ENCODE data around the gene WARS2.
"Not testable (repeated sequence)": the region's sequence is repeated elsewhere in the genome, so short reads cannot be mapped to it uniquely, and the experiment has no call there.

WARS2 gene

DNA sequence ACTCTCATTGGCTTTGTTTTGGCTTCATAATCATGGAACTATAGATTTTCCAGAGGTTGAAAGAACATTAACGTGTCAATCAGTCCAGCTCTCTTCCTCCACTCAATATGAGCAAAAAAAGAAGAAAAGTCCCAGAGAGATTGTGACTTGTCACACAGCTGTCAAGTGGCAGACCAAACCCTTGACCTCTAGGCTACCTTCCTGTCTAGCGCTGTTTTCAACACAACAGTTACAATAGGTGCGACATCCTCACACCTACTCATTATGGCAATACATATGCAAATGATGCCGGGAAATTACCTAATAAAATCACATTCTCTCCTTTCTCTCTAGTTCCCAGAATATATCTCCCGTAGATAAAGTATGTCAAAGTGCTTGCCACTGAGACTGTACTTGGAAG, 1.1 kb downstream of the WARS2 start:
- peak; percentile 58 for DNase-seq (ENCODE audit: low spot score)

DNA sequence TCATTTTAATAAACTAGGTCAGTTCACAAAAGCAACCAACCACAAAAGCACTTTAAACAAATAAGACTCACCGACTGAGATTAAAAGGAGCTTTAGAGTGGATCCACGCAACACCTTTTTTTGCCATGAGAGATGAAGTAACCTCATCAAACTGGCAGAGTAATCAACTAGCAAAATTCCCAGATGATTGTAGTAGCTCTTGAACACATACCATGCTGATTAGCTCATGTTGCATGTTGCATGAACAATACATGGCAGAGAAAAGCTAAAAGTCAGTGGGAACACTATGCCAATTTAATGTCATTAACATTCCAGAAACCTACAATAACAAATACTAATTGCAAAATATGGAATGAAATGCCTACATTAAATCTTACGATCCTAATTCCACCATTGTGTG, 4.1 kb downstream of the WARS2 start:
- no peak for DNase-seq (ENCODE audit: low spot score)

DNA sequence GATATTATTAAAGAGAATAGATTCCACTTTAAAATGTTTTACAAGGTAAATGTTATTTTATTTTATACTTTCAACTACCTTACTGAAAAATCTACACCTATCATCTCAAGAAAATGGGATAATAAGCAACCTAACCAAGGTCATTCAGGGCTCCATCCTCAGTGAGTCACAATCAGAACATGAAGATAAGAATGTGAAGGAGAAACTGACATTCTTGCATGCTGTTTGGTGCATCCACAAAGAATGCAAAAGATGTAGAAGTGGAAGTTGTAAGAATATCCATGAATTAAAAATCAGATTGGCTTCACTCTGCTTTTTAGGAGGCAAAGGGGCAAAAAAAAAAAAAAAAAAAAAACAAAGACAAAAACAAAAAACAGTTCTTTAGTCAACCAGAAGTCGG, 6.5 kb downstream of the WARS2 start:
- DNase-seq (ENCODE audit: low spot score), result no peak

DNA sequence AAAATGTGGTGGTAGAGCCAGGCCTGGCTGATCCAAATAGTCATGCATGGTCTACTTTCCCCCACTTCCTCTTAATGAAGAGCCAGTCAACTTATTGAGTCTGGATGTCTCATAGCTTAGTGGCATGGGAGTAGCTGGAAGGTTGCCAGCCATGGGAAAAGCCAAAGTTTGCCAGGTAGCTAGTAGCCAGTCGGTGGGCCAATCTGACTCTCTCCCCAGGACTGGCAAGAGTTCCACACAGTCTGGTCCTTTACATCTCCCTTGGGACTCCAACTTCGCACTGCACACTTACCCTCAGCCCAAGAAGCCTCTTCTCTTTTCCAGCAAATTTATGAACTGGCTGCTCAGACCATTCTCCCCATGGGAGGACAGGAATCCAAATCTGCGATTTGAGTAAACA, 8.3 kb downstream of the WARS2 start:
- DNase-seq (ENCODE audit: low spot score), result no peak

DNA sequence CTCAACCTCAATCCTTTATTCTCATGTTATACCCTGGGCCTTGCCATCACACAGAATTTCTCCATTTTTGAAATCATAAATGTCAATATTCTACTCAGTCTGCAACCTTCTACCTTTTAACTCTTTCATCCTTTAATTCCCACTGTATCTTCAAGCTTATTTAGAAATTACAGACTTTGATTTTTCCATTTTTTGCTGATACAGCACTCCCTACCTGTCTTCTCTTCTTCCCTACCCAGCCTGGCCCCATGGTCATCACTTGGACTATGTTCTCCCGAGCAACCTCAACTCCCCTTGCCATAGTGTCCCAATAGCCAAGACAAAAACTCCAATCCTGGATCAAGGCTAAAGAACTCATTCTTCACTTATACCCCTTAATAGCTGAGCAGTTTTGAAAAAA, 14.6 kb downstream of the WARS2 start:
- no peak for DNase-seq (ENCODE audit: low spot score)

DNA sequence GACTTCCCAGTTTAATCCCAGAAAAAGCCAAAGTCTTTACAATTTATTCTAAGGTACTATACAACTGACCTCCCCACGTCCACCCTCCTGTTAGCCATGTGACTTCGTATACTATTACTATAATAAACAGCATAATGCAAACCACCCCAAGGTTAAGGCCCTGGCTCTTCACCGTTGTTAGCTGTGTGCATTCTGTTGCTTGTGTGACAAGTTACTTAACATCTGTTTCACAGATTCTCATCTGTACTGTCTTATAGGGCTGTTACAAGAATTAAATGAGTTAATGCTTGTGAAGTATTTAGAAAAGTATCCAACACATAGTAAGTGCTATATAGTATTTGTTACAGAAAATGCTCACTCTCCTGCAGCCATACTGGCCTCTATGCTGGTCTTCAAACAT, 15.7 kb downstream of the WARS2 start:
- no peak for DNase-seq (ENCODE audit: low spot score)

DNA sequence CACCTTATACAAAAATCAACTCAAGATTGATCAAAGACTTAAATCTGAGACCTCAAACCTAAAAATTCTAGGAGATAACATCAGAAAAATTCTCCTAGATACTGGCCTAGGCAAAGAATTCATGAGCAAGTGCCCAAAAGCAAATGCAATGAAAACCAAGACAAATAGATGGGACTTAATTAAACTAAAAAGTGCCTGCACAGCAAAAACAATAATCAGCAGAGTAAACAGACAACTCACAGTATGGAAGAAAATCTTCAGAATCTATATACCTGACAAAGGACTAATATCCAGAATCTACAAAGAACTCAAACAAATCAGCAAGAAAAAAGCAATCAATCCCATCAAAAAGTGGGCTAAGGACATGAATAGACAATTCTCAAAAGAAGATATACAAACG, 18.6 kb downstream of the WARS2 start:
- DNase-seq (ENCODE audit: low spot score), result not testable (repeated sequence)

DNA sequence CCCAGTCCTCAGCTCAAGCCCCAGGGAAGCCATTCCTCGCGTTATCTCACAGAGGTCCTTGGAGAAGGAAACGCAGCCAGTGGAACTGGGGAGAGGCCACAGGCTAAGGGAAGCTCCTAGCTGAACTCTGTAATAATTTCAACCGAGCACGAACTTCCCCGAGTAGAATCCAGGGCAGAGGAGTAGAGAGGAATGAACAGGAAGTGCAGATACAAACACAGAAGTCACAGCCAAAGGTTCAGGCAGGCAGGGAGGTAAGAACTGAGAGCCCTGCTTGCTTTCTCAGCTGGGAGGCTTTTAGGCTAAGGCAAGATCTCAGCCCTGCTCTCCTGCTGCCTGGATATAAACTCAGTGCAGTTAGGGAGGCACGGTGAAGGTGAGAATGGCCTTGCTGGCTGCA, 23.7 kb downstream of the WARS2 start:
- no peak for DNase-seq (ENCODE audit: low spot score)

DNA sequence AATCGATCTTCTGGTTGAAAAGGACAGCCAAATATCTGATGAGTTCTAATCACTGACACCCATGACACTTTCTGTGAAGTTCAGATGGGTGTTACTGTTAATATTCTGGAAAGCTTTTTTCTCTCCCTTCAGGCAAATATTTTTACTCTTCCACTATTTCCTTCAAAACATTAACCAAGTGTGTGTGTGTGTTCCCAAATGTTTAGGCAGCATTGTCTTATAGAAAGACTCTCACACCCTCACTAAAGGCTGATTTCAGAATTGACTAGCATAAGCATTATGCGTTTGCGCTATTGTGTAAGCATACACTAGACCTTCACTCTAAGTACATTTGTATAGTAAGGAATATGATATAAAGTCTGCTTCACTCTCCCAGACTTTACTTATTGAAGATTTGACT, 24.7 kb downstream of the WARS2 start:
- DNase-seq (ENCODE audit: low spot score), result no peak

DNA sequence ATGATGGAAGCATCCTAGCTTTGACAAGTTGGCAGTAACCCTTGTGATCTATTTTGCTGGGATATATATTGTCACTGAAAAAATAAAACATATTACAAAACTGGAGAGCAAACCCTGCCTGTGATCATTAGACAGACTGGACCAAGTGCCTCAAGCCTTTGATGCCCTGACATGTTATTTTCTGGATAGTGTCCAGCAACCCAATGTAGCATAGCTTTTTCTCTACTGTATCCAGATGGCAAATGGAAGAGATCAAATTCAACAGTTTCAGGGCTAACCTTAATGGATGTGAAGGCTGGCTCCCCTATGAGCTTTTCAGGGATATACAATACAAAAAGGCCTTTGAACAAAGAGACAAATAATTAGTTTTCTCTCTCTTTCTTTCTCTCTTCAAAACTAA, 25.1 kb downstream of the WARS2 start:
- no peak for DNase-seq (ENCODE audit: low spot score)

DNA sequence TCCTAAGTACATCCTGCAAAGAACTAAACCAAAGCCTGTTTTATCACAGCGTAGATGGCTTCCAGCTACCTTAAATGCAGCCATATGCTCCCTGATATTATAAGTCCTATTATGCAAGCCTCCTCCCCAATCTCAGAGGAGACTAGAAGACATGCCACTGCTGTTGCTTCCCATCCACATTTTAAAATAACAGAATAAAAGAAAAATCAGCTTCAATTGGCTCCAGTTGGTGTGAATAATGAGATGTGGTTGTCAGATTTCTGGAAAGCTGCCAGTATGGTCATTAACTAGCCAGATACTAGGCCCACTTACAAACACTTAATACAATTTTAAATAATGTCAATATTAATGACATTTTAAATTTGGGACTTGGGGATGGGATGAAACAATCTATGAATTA, 25.7 kb downstream of the WARS2 start:
- no peak for DNase-seq (ENCODE audit: low spot score)

DNA sequence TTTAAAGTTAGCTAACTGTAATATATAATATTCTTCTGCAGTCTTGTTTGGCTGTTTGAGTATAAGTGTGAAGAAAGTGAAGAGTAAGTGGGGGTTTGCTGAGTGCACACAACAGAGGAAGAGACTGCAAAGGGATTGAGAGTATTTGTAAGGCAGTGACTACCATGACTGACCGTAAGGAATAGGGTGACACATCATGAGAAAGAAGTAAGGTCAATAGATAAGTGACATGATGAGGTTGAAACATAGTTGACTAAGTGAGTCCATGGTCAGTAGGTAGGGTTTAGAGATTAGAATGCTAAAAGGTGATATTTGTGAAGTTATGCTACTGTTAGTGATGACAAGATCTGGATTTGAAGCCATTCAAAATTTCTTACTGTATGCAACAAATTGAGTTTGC, 27.7 kb downstream of the WARS2 start:
- DNase-seq (ENCODE audit: low spot score), result no peak

DNA sequence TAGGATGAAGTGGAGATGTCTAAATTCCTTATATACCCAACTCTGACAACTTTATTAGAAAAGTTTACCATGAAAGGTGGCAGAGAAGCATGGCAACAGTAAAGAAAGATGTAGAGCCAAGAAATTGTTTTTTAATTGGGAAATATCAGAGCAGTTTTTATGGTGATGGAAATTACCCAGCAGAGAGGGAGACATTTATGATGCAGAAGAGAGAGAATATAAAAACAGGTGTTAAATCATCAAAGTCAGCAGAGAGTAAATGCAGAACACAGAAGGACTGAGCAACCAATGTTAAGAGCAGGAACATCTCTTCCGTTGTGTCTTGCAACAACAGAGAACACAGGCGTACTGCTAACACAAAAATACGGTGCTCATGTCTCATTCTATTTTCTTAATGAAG, 28.2 kb downstream of the WARS2 start:
- DNase-seq (ENCODE audit: low spot score), result no peak

DNA sequence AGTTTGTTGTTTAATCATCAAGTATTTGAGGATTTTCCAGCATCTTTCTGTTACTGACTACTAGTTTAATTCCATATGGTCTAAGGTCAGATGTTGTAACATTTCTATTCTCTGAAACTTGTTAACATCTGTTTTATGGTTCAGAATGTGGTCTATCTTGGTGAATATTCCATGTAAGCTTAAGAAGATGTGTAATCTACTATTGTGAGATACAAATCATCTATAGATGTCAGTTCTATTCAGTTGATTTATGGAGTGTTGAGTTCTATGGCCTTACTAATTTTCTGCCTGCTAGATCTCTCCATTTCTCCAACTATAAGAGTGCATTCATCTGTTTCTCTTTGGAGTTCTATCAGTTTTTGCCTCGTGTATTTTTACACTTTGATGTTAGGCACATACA, 31.5 kb downstream of the WARS2 start:
- DNase-seq (ENCODE audit: low spot score), result no peak

DNA sequence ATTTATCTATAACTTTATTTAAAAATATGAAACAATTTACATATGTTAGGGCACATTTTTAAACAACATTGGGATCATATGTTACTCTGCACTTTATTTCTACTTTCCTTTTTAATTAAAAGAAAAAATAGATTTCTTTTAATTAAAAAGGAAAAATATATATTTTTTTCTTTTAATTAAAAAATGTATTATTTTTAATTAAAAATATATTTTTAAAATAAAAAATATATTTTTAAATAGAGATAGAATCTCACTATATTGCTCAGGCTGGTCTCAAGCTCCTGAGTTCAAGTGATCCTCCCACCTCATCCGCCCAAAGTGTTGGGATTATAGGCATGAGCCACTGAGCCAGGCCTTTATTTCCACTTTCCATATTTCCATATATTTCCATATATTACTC, 36.7 kb downstream of the WARS2 start:
- no peak for DNase-seq (ENCODE audit: low spot score)

DNA sequence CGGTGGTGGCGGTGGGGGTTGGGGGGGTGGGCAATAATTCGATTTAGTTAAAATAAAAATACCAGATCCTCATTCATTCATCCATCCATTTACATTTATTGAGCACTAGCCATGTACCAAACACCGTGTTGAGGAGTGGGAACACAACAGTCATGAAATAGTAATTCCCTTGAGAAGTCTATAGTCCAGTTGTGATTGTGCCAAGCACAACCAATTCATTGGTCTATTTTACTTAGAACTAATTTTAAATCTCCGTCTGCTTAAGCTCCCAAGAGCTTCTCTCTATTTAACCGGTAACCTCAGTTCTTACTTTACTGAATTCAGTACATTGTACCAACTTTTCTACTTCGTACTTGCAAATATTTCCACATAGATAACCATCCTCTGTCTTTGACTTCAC, 38.4 kb downstream of the WARS2 start:
- no peak for DNase-seq (ENCODE audit: low spot score)

DNA sequence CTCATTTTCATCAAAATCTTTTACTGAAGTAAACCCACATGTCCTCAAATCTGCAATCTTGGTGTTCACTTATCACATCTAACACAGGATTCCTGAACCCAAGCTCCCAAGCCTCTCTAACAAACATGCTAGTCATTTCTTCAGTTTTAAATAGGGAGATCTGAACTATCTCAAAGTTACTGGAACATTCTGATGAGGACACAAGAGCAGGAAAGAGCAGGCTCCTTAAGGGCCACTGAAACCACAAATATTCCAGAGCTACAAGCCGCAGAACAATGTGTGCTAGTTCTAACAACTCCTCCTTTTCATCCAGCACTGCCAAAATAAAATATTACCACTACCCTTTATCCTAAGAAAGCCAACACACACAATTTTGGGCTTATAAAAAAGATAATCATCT, 38.9 kb downstream of the WARS2 start:
- no peak for DNase-seq (ENCODE audit: low spot score)

DNA sequence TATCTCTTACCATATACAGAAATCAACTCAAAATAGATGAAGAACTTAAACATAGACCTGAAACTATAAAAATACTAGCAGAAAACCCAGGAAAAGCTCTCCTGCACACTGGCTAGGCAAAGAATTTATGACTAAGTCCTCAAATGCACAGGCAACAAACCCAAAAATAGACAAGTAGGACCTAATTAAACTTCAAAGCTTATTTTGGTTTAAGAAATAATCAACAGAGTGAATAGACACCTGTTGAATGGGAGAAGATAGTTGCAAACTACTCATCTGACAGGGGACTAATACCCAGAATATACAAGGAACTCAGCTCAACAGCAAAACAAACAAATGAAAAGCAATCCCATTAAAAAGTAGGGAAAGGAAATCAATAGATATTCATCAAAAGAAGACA, 40.7 kb downstream of the WARS2 start:
- DNase-seq (ENCODE audit: low spot score), result no peak

DNA sequence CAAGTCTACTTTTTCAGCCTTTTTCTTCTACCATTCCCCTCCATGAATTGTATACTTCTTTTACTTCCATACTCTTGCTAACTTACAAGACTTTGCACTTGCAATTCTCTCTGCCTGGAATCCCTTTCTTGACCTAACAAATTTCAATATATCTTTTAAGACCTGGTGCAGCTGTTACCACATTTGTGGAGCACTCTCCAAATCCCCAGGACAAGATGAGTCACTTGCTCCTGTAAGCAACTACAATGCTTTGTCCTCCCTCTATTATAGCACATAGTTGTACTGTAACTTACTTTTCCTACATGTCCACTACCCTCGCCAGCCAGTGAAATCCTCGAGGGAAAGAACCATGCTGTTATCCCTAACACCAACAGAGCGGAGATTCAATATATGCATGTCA, 43.1 kb downstream of the WARS2 start:
- no peak for DNase-seq (ENCODE audit: low spot score)

DNA sequence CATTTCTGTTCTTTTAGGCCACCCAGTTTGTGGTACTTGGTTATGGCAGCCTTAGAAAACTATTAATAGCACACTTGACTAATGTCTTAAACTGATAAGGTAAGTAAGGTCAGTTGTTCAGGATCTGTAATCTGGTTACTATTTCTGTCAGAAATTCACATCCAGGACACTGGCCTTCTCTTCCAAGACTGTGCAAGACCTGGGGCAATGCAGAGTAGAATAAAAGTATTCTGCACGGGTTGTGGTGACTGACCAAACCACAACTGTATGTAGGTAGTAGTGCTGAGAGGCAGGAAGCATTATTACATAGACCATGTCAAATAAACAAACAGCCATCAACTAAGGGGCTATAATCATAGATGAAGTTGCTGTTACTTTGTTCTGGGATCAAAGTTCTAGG, 46.7 kb downstream of the WARS2 start:
- no peak for DNase-seq (ENCODE audit: low spot score)

DNA sequence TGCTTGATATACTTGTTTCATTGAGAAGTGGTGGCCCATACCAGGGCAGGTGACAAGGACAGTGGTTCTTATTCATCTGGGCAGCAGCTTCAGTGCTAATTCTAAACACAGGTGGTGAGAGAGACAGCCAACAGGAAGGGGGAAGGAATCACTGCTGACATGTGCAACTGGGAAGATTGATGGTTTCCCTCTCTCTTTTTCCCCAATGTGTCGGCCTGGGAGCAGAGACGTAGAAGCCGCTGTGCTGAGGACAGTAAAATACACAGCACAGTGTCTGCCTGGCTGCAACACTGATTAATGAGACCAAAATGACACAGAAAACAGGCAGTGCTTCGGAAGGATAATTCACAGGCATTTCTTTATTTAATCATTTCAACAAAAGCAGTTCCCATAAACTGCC, 48.8 kb downstream of the WARS2 start:
- DNase-seq (ENCODE audit: low spot score), result no peak

DNA sequence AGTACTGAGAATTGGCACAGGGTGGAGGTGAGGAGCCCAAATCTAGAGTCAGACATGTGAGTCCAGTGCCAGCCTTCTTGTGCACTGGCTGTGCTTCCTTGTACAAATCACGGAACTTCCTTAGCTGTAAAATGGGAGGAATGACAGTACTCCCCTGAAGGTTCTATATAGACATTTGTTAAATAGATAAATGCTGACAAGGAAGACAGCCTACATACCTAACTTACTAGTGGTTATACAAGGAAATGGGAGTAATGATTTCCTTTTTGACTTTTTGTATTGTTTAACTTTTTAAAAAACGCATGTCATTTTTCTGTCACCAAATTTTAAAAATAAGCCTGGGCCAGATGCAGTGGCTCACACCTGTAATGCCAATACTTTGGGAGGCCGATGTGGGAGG, 50.2 kb downstream of the WARS2 start:
- no peak for DNase-seq (ENCODE audit: low spot score)

DNA sequence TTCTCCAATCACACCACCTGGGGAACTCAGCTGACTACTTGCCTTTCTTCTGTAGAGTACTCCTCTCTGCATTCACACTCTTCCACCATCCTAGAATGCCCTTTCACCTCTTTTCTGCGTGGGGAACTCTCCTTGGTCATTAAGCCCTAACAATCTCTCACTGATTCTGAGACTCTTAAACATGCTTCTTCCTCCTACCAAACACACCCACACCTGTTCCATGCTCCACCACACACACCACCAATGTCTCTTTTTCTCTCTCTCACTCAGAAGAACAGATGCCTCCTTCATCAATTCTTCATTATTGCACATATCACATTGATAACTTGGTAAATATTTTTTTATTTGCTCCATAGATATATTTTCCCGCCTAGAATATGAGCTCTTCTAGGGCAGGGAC, 53.6 kb downstream of the WARS2 start:
- DNase-seq (ENCODE audit: low spot score), result no peak

DNA sequence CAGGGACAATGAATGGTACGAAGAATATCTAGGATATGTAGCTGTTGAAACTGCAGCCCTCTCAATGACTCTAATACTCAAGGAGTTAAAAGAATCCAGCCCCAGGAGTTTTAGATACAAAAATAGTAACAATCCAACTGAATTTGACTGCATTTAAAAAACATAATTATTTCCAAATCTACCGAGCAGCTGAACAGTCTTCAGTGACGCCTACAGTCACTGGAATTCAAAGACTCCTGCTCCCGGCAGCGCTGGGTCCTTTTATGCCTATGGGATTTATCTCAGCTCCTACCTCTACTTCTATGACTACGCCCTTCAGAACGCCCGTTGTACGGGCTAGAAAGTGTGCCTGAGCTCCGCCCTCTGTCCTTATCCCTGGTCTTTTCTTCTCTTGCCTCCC, 55.7 kb downstream of the WARS2 start:
- no peak for DNase-seq (ENCODE audit: low spot score)

DNA sequence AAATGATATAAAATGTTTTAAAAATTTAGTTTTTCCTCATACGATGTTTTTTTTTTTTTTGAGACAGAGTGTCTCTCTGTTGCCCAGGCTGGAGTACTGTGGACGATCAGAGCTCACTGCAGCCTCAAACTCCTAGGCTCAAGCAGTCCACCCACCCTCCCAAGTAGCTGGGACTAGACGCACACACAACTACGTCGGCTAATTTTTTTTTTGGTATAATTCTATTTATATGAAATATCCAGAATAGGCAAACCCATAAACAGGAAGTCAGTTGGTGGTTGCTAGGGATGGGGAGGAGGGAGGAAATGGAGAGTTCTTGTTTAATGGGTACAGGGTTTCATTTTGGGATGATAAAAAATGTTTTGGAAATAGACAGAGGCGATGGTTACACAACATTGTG, 56.5 kb downstream of the WARS2 start:
- no peak for DNase-seq (ENCODE audit: low spot score)

DNA sequence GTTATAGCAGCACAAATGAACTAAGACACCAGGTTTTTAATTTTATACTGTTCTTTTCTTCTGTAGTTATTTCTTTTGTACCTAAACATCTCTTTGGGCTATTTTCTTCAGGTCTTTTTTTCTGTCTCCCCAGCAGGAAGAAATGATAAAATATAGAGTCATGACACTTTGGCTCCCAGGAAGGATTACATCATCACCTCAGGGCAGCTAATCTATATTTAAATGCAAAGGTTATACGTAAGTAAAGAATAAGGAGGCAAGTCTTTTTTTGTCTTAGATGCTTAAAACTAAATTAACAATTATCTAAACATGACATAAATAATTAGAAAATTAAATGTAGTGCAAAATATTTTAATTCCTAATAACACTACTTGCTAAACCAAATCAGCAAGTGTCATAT, 57.0 kb downstream of the WARS2 start:
- DNase-seq (ENCODE audit: low spot score), result no peak

All from CD4-positive, alpha-beta T cell treated with Interleukin-2 at 100 ng/mL for 4 hours (primary cell).